HCT116 (cell line): ENCODE measurements around the gene RECQL5. TPM values are rescaled to one million over a fixed set of nuclear protein-coding genes. Genes with fewer than 3 reads are reported as not detected.

ENCODE experiments used
- ATAC-seq: fragments of 200-7000 bp; cut with Tn5 transposase; 2 replicates; pipeline ENCODE4 v1.9.1; 2020; ENCODE audit warnings: mild to moderate bottlenecking, moderate library complexity
- BruUV-seq: library from RNA; stranded (reverse); fragments of 400-500 nt; replicated peaks from 2 replicates; lab custom pipeline; 2021; lab: Mats Ljungman, UMichigan
- CTCF ChIA-PET: fragments of 300-600 bp; sonication (Branson Sonifier 250); formaldehyde crosslinking; loops from one replicate; lab custom pipeline; 2021; ENCODE audit warnings: antibody characterized with exemption; lab: Charles Lee
- POLR2A ChIA-PET: fragments of 300-600, 350-600 bp; sonication (Branson Sonifier 250); formaldehyde crosslinking; loops from one replicate; lab custom pipeline; 2021; ENCODE audit warnings: antibody characterized with exemption; lab: Charles Lee
- RAD21 ChIA-PET, 2 experiments: fragments of 300-600 bp; sonication (Branson Sonifier 250); formaldehyde crosslinking; loops; one replicate each; lab custom pipeline; 2023; ENCODE audit warnings: low total read pairs in 2 of 2; ENCODE audit not compliant: uncharacterized antibody in 2 of 2, unreplicated experiment in 2 of 2, low non-redundant PET in 1 of 2; lab: Charles Lee
- DNase-seq: peaks from one replicate; pipeline ENCODE4 v3.0.0-alpha.2; 2010; ENCODE audit warnings: low read depth, low spot score
- H2AFZ ChIP-seq: fragments of 200-600 bp; shearing (Covaris generic), sonication (generic); 2 replicates; pipeline ENCODE4 v1.6.1; 2017; ENCODE audit warnings: low read depth, mixed run types, mixed read lengths, antibody characterized with exemption, low read length; ENCODE audit not compliant: poor library complexity, severe bottlenecking
- H3K27ac ChIP-seq: 2 replicates; pipeline ENCODE4 v1.5.1; 2012; ENCODE audit warnings: low read depth, low read length
- H3K27me3 ChIP-seq: fragments of 200-600 bp; sonication (generic); 2 replicates; pipeline ENCODE4 v1.6.1; 2016; ENCODE audit warnings: mixed run types, low read length, mixed read lengths; ENCODE audit not compliant: insufficient read depth
- H3K36me3 ChIP-seq, 2 experiments: fragments of 200-500 bp in 1 of 2; fragments of 200-600 bp in 1 of 2; sonication (Bioruptor generic) in 1 of 2; sonication (generic) in 1 of 2; 2 replicates each; pipeline versions ENCODE4 v1.5.1 to v1.6.1; 2014 to 2016; ENCODE audit warnings: low read length in 2 of 2, inconsistent platforms in 1 of 2, mixed read lengths in 1 of 2, mixed run types in 1 of 2; ENCODE audit not compliant: insufficient read depth in 2 of 2, control insufficient read depth in 1 of 2
- H3K4me1 ChIP-seq, 2 experiments: fragments of 200-600 bp in 1 of 2; sonication (generic) in 1 of 2; 2 replicates each; pipeline versions ENCODE4 v1.5.1 to v1.6.1; 2012 to 2017; ENCODE audit warnings: low read length in 2 of 2, inconsistent platforms in 1 of 2, mild to moderate bottlenecking in 1 of 2, mixed read lengths in 1 of 2, mixed run types in 1 of 2, moderate library complexity in 1 of 2; ENCODE audit not compliant: insufficient read depth in 2 of 2, control insufficient read depth in 1 of 2
- H3K4me2 ChIP-seq: fragments of 200-600 bp; sonication (generic); 2 replicates; pipeline ENCODE4 v1.6.1; 2017; ENCODE audit warnings: mixed run types, low read length, mixed read lengths
- H3K4me3 ChIP-seq, 2 experiments: fragments of 200-600 bp in 1 of 2; sonication (generic) in 1 of 2; replicated peaks in 1 of 2; 2 replicates each; pipeline ENCODE4 v1.5.1; 2011 to 2016; ENCODE audit warnings: low read length in 2 of 2, control low read depth in 1 of 2, low read depth in 1 of 2, mild to moderate bottlenecking in 1 of 2, mixed read lengths in 1 of 2, mixed run types in 1 of 2
- H3K79me2 ChIP-seq: fragments of 200-600 bp; sonication (generic); 2 replicates; pipeline ENCODE4 v1.6.1; 2017; ENCODE audit warnings: mild to moderate bottlenecking, mixed run types, low read length, moderate library complexity, mixed read lengths; ENCODE audit not compliant: insufficient read depth
- H3K9ac ChIP-seq: fragments of 200-600 bp; sonication (generic); 2 replicates; pipeline ENCODE4 v1.6.1; 2016; ENCODE audit warnings: low read length, mixed read lengths
- H3K9me2 ChIP-seq: fragments of 200-600 bp; sonication (generic), shearing (Covaris generic); 2 replicates; pipeline ENCODE4 v1.6.1; 2017; ENCODE audit warnings: mixed run types, mild to moderate bottlenecking, moderate library complexity; ENCODE audit not compliant: insufficient read depth
- H3K9me3 ChIP-seq, 2 experiments: fragments of 200-500 bp in 1 of 2; fragments of 200-600 bp in 1 of 2; sonication (Bioruptor generic) in 1 of 2; sonication (generic) in 1 of 2; 2 replicates each; pipeline ENCODE4 v1.6.1; 2014 to 2017; ENCODE audit warnings: low read length in 2 of 2, mixed read lengths in 2 of 2, inconsistent platforms in 1 of 2, low read depth in 1 of 2, mild to moderate bottlenecking in 1 of 2, mixed run types in 1 of 2, moderate library complexity in 1 of 2; ENCODE audit not compliant: control insufficient read depth in 1 of 2, insufficient read depth in 1 of 2
- H4K20me1 ChIP-seq: fragments of 200-600 bp; sonication (generic), shearing (Covaris generic); 2 replicates; pipeline ENCODE4 v1.6.1; 2017; ENCODE audit warnings: mixed run types, mild to moderate bottlenecking, moderate library complexity; ENCODE audit not compliant: insufficient read depth
- EGR1 ChIP-seq: IDR thresholded peaks from 2 replicates; pipeline ENCODE4 v1.6.1; 2012; ENCODE audit warnings: low read depth
- ELF1 ChIP-seq: IDR thresholded peaks from 2 replicates; pipeline ENCODE4 v1.6.1; 2012; ENCODE audit warnings: low read depth, borderline replicate concordance
- FOSL1 ChIP-seq: IDR thresholded peaks from 2 replicates; pipeline ENCODE4 v1.6.1; 2012; ENCODE audit warnings: low read depth
- JUND ChIP-seq: IDR thresholded peaks from 2 replicates; pipeline ENCODE4 v1.6.1; 2012
- POLR2A ChIP-seq: IDR thresholded peaks from 2 replicates; pipeline ENCODE4 v1.7.0; 2011; ENCODE audit warnings: borderline replicate concordance; ENCODE audit not compliant: insufficient read depth, insufficient read length; ENCODE audit errors: extremely low read depth
- SIN3A ChIP-seq: IDR thresholded peaks from 2 replicates; pipeline ENCODE4 v1.6.1; 2012; ENCODE audit warnings: low read depth
- SRF ChIP-seq: IDR thresholded peaks from 2 replicates; pipeline ENCODE4 v1.6.1; 2012; ENCODE audit warnings: low read depth
- YY1 ChIP-seq: IDR thresholded peaks from 2 replicates; pipeline ENCODE4 v1.6.1; 2011; ENCODE audit warnings: low read length, low read depth, moderate library complexity, mild to moderate bottlenecking; ENCODE audit not compliant: insufficient replicate concordance; ENCODE audit errors: extremely low read depth
- ZNF274 ChIP-seq: fragments of 200-500 bp; sonication (Bioruptor generic); IDR thresholded peaks from 2 replicates; pipeline ENCODE4 v1.6.1; 2014; ENCODE audit warnings: mild to moderate bottlenecking, low read depth, low read length, inconsistent platforms
- intact Hi-C: fragments of 100-400 bp; cut with micrococcal nuclease; formaldehyde crosslinking; loops from 2 replicates; pipeline ENCODE4 v1.10.0; 2022
- total RNA-seq: library from RNA; stranded (reverse); gene quantifications from one replicate; pipeline ENCODE4 v1.2.1, GENCODE V29; 2021; ENCODE audit not compliant: unreplicated experiment
- TF ChIP-seq, protein P1 (sequence below): IDR thresholded peaks from 2 replicates; pipeline ENCODE4 v1.6.1; 2012
- TF ChIP-seq, protein P2 (sequence below): IDR thresholded peaks from 2 replicates; pipeline ENCODE4 v1.6.1; 2011; ENCODE audit warnings: mild to moderate bottlenecking, low read length, moderate library complexity; ENCODE audit not compliant: insufficient replicate concordance; ENCODE audit errors: extremely low read depth
- TF ChIP-seq, protein P3 (sequence below): IDR thresholded peaks from 2 replicates; pipeline ENCODE4 v1.6.1; 2012; ENCODE audit warnings: low read depth

Gene RECQL5
- total RNA-seq, 1 experiment from 2014 or later: 83.3 TPM

DNA sequence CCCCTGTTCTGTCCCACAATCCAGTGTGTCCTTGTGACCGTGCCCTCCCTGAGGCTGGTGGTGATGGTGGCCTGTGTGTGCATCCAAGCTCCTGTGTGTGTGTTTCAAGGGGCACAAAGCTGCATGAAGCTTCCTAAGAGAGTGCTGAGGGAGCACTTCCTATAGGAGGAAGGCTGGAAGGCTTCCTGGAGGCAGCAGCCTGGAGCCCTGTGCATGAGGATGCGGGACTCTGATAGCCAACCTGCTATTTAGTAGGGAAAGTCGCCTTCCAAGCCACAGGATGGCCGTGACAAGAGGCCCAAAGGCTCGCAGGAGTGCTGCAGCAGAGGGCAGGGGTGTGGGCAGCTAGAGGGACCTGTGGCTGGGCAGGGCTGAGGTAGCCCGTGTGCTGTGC, 71.0 kb downstream of the RECQL5 start:
- H3K4me2 ChIP-seq: no peak overlapping the region
- H3K36me3 ChIP-seq: no peaks in the 10 kb centered on the region
- DNase-seq (no peak), ATAC-seq (no peak)
- H3K9ac ChIP-seq: no peak overlapping the region
- no peak overlapping the region for H3K4me3 ChIP-seq
- no peak overlapping the region for H2AFZ ChIP-seq
- no peaks in the 10 kb centered on the region for H3K9me3 ChIP-seq
- intact Hi-C loops: no loop called here
- peaks cover 9 to 25% of the 10 kb centered on the region in 2 experiments for H3K4me1 ChIP-seq
- H3K27me3 ChIP-seq: no peaks in the 10 kb centered on the region
- no TSS peak for BruUV-seq
- ChIA-PET CTCF (no interaction called here), RAD21 (no interaction called here), POLR2A (no interaction called here)
- H3K27ac ChIP-seq: no peak overlapping the region
- H3K79me2 ChIP-seq: no peaks in the 10 kb centered on the region
- H4K20me1 ChIP-seq: no peaks in the 10 kb centered on the region
- TF ChIP-seq POLR2A: no peak
- TF ChIP-seq ZNF274: no peak
- no peak for TF ChIP-seq EGR1
- no peak for TF ChIP-seq SIN3A
- TF ChIP-seq, protein P1, sequence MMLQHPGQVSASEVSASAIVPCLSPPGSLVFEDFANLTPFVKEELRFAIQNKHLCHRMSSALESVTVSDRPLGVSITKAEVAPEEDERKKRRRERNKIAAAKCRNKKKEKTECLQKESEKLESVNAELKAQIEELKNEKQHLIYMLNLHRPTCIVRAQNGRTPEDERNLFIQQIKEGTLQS: no peak
- H3K9me2 ChIP-seq: no peaks in the 10 kb centered on the region

DNA sequence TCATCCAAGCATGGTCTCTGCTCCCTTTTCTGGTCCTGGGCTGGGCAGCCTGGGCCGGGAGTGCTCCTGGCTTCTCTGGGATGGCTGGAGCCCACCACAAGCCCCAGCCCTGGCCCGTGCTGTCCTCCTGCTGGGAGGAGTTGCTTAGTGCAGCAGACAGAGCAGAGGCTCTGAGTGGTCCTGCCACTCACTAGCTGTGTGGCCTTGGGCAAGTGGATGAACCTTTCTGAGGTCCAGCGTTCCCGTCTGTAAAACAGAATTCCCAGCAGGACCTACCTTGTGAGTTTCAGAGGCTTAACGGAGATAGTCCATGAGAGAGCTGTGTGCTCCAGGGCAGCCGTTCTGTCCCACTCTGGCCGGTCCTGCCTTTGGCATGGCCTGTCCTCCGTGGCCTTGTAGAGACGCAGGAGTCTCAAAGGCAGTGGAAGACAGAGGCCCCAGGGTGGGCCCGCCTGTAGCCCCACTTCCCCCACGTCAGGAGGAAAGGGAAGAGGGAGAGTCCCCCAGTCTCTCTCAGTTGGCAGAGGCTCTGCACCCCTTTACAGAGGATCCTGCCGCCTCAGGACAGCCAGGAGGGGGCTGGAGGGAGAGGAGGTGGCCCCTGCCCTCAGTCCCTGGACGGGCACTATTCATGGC, 71.6 kb downstream of the RECQL5 start:
- no peaks in the 10 kb centered on the region for H4K20me1 ChIP-seq
- H3K4me3 ChIP-seq: no peak overlapping the region
- peaks cover 9 to 20% of the 10 kb centered on the region in 2 experiments for H3K4me1 ChIP-seq
- intact Hi-C loops: no loop called here
- TF ChIP-seq, protein P2, sequence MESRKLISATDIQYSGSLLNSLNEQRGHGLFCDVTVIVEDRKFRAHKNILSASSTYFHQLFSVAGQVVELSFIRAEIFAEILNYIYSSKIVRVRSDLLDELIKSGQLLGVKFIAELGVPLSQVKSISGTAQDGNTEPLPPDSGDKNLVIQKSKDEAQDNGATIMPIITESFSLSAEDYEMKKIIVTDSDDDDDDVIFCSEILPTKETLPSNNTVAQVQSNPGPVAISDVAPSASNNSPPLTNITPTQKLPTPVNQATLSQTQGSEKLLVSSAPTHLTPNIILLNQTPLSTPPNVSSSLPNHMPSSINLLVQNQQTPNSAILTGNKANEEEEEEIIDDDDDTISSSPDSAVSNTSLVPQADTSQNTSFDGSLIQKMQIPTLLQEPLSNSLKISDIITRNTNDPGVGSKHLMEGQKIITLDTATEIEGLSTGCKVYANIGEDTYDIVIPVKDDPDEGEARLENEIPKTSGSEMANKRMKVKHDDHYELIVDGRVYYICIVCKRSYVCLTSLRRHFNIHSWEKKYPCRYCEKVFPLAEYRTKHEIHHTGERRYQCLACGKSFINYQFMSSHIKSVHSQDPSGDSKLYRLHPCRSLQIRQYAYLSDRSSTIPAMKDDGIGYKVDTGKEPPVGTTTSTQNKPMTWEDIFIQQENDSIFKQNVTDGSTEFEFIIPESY: no peak
- TF ChIP-seq ELF1 (no peak), FOSL1 (no peak), YY1 (no peak), SRF (no peak), JUND (no peak)
- TF ChIP-seq, protein P3, sequence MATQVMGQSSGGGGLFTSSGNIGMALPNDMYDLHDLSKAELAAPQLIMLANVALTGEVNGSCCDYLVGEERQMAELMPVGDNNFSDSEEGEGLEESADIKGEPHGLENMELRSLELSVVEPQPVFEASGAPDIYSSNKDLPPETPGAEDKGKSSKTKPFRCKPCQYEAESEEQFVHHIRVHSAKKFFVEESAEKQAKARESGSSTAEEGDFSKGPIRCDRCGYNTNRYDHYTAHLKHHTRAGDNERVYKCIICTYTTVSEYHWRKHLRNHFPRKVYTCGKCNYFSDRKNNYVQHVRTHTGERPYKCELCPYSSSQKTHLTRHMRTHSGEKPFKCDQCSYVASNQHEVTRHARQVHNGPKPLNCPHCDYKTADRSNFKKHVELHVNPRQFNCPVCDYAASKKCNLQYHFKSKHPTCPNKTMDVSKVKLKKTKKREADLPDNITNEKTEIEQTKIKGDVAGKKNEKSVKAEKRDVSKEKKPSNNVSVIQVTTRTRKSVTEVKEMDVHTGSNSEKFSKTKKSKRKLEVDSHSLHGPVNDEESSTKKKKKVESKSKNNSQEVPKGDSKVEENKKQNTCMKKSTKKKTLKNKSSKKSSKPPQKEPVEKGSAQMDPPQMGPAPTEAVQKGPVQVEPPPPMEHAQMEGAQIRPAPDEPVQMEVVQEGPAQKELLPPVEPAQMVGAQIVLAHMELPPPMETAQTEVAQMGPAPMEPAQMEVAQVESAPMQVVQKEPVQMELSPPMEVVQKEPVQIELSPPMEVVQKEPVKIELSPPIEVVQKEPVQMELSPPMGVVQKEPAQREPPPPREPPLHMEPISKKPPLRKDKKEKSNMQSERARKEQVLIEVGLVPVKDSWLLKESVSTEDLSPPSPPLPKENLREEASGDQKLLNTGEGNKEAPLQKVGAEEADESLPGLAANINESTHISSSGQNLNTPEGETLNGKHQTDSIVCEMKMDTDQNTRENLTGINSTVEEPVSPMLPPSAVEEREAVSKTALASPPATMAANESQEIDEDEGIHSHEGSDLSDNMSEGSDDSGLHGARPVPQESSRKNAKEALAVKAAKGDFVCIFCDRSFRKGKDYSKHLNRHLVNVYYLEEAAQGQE: no peak
- H3K4me2 ChIP-seq: no peak overlapping the region
- ChIA-PET CTCF (no interaction called here), RAD21 (no interaction called here), POLR2A (no interaction called here)
- H3K9me3 ChIP-seq: no peaks in the 10 kb centered on the region
- no peak overlapping the region for H2AFZ ChIP-seq
- no peaks in the 10 kb centered on the region for H3K27me3 ChIP-seq
- H3K9ac ChIP-seq: no peak overlapping the region
- H3K27ac ChIP-seq: no peak overlapping the region
- no peaks in the 10 kb centered on the region for H3K36me3 ChIP-seq
- no peaks in the 10 kb centered on the region for H3K79me2 ChIP-seq
- ATAC-seq (peak; percentile 38), DNase-seq (no peak)
- BruUV-seq: no TSS peak
- H3K9me2 ChIP-seq: no peaks in the 10 kb centered on the region
